Measurements from ENCODE around the gene DPP10.

GRCh38 chr2:115160531-115161080 is 718.2 kb downstream of the DPP10 start:
- TF ChIP-seq POLR2A (IDR thresholded peaks at IDR 0.05) (no peak), CTCF (IDR thresholded peaks at IDR 0.05) (no peak)
